ENCODE measurements around the gene KCNH8. TPM values are rescaled to one million over a fixed set of nuclear protein-coding genes. Genes with fewer than 3 reads are reported as not detected.

The KCNH8 gene
- total RNA-seq, 1 donor = not detected

DNA sequence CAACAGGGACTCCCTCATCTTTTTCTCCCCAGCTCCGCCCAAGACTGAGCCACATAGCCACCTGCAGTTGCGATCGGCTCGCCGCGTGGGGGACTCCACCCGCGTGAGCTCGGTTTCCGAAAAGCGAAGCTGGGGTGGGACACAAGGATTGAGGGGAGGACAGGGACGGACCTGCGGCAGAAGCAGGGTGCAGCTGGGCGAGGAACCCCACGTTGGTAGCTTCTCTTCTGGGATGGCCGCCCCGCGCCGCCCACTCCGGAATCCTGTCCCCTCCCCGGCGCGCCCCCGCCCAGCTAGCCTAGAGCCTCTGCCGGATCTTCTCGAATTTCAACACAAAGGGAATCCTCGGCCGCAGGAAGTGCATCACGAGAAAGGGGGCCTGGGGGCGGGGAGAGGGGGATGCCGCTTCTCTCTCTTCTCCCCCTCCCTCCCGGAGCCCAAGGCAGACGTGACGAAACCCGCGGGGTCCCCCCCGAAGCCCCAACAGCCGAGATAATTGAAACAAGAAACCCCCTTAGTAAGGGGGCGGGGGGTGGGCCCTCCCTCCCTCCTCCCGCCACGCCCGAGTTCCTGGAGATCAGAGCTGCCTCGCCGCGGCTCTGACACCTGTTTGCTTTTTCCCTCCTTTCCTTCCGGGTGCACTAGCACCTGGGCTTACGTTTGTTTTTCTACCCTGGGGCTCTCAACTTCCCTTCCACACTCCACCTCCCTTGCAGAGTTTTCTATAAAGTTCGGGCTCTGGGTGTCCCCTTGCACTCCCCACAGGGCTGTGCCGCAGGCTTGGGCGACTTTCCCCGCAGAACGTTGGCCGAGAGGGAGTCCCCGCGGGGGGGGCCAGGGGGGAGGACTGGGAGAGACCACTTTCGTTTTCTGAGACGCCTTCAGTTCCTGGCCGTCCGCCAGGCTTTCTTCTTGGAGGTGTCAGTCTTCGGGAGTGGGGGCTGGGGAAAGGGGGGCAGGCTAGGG, 1.3 kb upstream of the KCNH8 start:
- peak overlapping the region; percentile 82 for H3K4me2 ChIP-seq (ENCODE audit: insufficient read depth, low read length)
- no peak overlapping the region for H3K27ac ChIP-seq (ENCODE audit: low read depth, low read length)
- TF ChIP-seq, protein P1, sequence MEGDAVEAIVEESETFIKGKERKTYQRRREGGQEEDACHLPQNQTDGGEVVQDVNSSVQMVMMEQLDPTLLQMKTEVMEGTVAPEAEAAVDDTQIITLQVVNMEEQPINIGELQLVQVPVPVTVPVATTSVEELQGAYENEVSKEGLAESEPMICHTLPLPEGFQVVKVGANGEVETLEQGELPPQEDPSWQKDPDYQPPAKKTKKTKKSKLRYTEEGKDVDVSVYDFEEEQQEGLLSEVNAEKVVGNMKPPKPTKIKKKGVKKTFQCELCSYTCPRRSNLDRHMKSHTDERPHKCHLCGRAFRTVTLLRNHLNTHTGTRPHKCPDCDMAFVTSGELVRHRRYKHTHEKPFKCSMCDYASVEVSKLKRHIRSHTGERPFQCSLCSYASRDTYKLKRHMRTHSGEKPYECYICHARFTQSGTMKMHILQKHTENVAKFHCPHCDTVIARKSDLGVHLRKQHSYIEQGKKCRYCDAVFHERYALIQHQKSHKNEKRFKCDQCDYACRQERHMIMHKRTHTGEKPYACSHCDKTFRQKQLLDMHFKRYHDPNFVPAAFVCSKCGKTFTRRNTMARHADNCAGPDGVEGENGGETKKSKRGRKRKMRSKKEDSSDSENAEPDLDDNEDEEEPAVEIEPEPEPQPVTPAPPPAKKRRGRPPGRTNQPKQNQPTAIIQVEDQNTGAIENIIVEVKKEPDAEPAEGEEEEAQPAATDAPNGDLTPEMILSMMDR (IDR thresholded peaks at IDR 0.05; ENCODE audit: extremely low read depth, low read depth, low read length) = peak; percentile 27
- peaks cover 6% of the 10 kb centered on the region for H3K27me3 ChIP-seq (ENCODE audit: insufficient read depth, low read length)
- no peaks in the 10 kb centered on the region for H3K36me3 ChIP-seq (ENCODE audit: insufficient read depth, low read length)
- no peaks in the 10 kb centered on the region for H4K20me1 ChIP-seq (ENCODE audit: insufficient read depth, low read length)
- no peaks in the 10 kb centered on the region for H3K9me3 ChIP-seq (ENCODE audit: low read depth, low read length)
- peak overlapping the region; percentile 71 for H3K4me3 ChIP-seq (ENCODE audit: insufficient read depth, low read length)
- no peaks in the 10 kb centered on the region for H3K79me2 ChIP-seq (ENCODE audit: insufficient read depth, low read length)
- no peaks in the 10 kb centered on the region for H3K4me1 ChIP-seq (ENCODE audit: insufficient read depth, low read length)
- peak overlapping the region; percentile 83 for H2AFZ ChIP-seq (ENCODE audit: low read length)
- DNase-seq (ENCODE audit: insufficient read length, low spot score, missing footprints) = peak; percentile 73

GRCh38 chr3:19148768-19149091, 420 bp downstream of the KCNH8 start:
- no peak for DNase-seq (ENCODE audit: insufficient read length, low spot score, missing footprints)
- TF ChIP-seq, protein P1 (IDR thresholded peaks at IDR 0.05; ENCODE audit: extremely low read depth, low read depth, low read length) = no peak
- no peak overlapping the region for H3K4me2 ChIP-seq (ENCODE audit: insufficient read depth, low read length)

GRCh38 chr3:19149368-19149767, 1.1 kb downstream of the KCNH8 start:
- no peak overlapping the region for H3K27ac ChIP-seq (ENCODE audit: low read depth, low read length)
- H4K20me1 ChIP-seq (ENCODE audit: insufficient read depth, low read length) = no peaks in the 10 kb centered on the region
- H3K9me3 ChIP-seq (ENCODE audit: low read depth, low read length) = no peaks in the 10 kb centered on the region
- no peak overlapping the region for H3K4me2 ChIP-seq (ENCODE audit: insufficient read depth, low read length)
- DNase-seq (ENCODE audit: insufficient read length, low spot score, missing footprints) = peak; percentile 61
- no peaks in the 10 kb centered on the region for H3K4me1 ChIP-seq (ENCODE audit: insufficient read depth, low read length)
- TF ChIP-seq, protein P1 (IDR thresholded peaks at IDR 0.05; ENCODE audit: extremely low read depth, low read depth, low read length) = no peak
- H3K36me3 ChIP-seq (ENCODE audit: insufficient read depth, low read length) = no peaks in the 10 kb centered on the region
- peaks cover 6% of the 10 kb centered on the region for H3K27me3 ChIP-seq (ENCODE audit: insufficient read depth, low read length)
- no peak overlapping the region for H2AFZ ChIP-seq (ENCODE audit: low read length)
- H3K79me2 ChIP-seq (ENCODE audit: insufficient read depth, low read length) = no peaks in the 10 kb centered on the region
- H3K4me3 ChIP-seq (ENCODE audit: insufficient read depth, low read length) = no peak overlapping the region

More at GRCh38 chr3:19148768-19149091, 420 bp downstream of the KCNH8 start:
- peak overlapping the region; percentile 20 for H2AFZ ChIP-seq (ENCODE audit: low read length)
- no peaks in the 10 kb centered on the region for H4K20me1 ChIP-seq (ENCODE audit: insufficient read depth, low read length)
- peaks cover 6% of the 10 kb centered on the region for H3K27me3 ChIP-seq (ENCODE audit: insufficient read depth, low read length)
- no peaks in the 10 kb centered on the region for H3K79me2 ChIP-seq (ENCODE audit: insufficient read depth, low read length)
- no peaks in the 10 kb centered on the region for H3K9me3 ChIP-seq (ENCODE audit: low read depth, low read length)
- no peaks in the 10 kb centered on the region for H3K36me3 ChIP-seq (ENCODE audit: insufficient read depth, low read length)
- no peak overlapping the region for H3K27ac ChIP-seq (ENCODE audit: low read depth, low read length)
- no peak overlapping the region for H3K4me3 ChIP-seq (ENCODE audit: insufficient read depth, low read length)
- no peaks in the 10 kb centered on the region for H3K4me1 ChIP-seq (ENCODE audit: insufficient read depth, low read length)

- Histone ChIP-seq H3K4me3 (ENCODE audit: insufficient read depth, low read length) (no peak overlapping the region), H2AFZ (ENCODE audit: low read length) (no peak overlapping the region), H3K27me3 (ENCODE audit: insufficient read depth, low read length) (peaks cover 6% of the 10 kb centered on the region), H3K4me2 (ENCODE audit: insufficient read depth, low read length) (no peak overlapping the region), H3K36me3 (ENCODE audit: insufficient read depth, low read length) (no peaks in the 10 kb centered on the region), H3K9me3 (ENCODE audit: low read depth, low read length) (no peaks in the 10 kb centered on the region), H3K27ac (ENCODE audit: low read depth, low read length) (no peak overlapping the region), H3K79me2 (ENCODE audit: insufficient read depth, low read length) (no peaks in the 10 kb centered on the region), H3K4me1 (ENCODE audit: insufficient read depth, low read length) (no peaks in the 10 kb centered on the region), H4K20me1 (ENCODE audit: insufficient read depth, low read length) (no peaks in the 10 kb centered on the region)
- TF ChIP-seq, protein P1 (IDR thresholded peaks at IDR 0.05; ENCODE audit: extremely low read depth, low read depth, low read length) = no peak
- DNase-seq (ENCODE audit: insufficient read length, low spot score, missing footprints) = no peak
Measured at GRCh38 chr3:19151171-19151570, 2.9 kb downstream of the KCNH8 start.

Data from osteoblast (primary cell).